Measurements from ENCODE around the gene SH3BGR.
A peak's percentile ranks its signal among the peaks of the same experiment; 100 is the strongest.

Gene SH3BGR

GRCh38 chr21:39447264-39447663, 4.5 kb upstream of the SH3BGR start:
- TF ChIP-seq, protein P1, sequence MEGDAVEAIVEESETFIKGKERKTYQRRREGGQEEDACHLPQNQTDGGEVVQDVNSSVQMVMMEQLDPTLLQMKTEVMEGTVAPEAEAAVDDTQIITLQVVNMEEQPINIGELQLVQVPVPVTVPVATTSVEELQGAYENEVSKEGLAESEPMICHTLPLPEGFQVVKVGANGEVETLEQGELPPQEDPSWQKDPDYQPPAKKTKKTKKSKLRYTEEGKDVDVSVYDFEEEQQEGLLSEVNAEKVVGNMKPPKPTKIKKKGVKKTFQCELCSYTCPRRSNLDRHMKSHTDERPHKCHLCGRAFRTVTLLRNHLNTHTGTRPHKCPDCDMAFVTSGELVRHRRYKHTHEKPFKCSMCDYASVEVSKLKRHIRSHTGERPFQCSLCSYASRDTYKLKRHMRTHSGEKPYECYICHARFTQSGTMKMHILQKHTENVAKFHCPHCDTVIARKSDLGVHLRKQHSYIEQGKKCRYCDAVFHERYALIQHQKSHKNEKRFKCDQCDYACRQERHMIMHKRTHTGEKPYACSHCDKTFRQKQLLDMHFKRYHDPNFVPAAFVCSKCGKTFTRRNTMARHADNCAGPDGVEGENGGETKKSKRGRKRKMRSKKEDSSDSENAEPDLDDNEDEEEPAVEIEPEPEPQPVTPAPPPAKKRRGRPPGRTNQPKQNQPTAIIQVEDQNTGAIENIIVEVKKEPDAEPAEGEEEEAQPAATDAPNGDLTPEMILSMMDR (IDR thresholded peaks at IDR 0.05; ENCODE audit: insufficient read depth, low read depth, low read length, missing control alignments), result no peak
- H3K4me3 ChIP-seq (ENCODE audit: low read length), result no peak overlapping the region
- DNase-seq (ENCODE audit: low read depth), result no peak

DNA sequence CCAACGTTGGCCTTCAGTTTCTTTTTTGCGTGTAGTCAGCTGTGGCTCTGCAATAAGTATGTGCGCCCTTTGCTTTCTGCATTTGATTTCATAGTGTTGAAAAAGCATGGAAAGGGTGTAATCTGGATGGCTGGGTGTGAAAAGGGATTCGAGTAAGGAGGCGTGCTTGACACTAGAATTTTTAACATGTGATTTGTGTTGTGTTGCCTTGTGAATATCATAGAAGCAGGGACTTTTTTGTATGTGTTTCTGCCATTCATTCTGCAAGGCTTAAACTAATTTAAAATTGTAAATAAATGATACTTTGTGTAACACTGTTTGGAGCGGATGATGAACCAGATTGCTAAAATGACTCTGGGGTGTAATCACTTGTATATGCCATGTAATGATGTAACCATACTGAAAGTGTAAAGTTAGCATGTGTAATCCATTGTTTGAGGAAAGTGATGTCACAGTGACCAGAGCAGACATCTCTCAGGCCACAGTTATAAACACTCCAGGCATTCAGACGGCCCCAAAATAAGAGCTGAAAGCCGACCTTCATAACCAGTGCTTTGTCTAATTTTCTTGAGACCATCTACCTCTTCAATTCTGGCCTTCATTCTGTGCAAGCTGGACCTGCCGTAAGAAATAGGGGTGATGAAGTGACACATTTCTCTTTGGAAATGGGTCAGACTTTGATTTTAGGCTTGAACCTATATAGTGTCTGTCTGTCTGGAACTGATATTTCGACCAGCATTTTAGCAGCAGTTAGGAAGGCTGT, 618 bp downstream of the SH3BGR start:
- H3K4me3 ChIP-seq (ENCODE audit: low read length), result no peak overlapping the region
- DNase-seq (ENCODE audit: low read depth), result peak; percentile 14
- TF ChIP-seq, protein P1 (IDR thresholded peaks at IDR 0.05; ENCODE audit: insufficient read depth, low read depth, low read length, missing control alignments), result no peak

DNA sequence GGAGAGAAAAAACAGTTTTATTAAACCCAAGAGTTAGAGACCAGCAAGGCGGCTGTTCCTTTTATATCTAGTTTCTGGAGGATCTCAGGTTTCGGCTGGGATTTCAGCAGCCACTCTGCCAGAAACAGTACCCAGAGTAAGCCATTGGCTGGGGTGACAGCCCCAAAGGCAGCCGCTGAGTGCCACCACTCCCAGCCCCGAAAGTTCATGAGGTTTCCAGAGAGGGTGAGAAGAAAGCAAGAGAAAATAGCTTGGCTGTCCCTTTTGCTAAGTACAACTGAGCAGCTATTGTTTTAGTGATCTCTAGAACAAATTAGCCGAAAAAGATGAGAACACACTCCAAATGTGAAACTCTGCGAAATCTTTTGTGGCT, 1.2 kb downstream of the SH3BGR start:
- no peak overlapping the region for H3K4me3 ChIP-seq (ENCODE audit: low read length)
- TF ChIP-seq, protein P1 (IDR thresholded peaks at IDR 0.05; ENCODE audit: insufficient read depth, low read depth, low read length, missing control alignments), result no peak
- no peak for DNase-seq (ENCODE audit: low read depth)

DNA sequence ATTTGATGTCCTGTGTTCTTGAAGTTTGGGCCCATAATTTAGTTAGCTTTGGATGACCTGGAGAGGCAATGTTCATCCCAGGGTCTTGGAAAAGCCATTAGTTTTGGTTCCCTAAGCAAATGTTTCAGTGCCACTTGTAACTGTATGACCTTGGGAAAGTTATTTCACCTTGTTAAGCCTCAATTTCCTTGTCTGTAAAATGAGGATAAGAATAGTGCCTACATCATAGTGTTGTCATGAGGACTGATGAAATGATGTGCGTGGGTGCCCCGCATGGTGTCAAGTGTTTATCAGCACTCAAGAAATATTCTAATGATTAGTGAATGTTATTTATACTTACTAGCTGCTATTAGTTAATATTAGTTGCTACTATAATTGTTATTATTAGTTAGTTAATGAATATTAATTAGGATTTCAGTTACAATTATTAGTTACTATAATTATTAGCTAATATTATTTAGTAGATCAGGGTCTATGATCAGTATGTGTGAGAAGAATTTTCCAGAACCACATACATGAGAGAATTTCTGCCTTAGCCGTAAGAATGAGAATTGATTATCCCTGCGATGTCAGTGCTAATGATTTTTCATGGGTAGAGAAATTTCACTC, 1.9 kb downstream of the SH3BGR start:
- TF ChIP-seq, protein P1 (IDR thresholded peaks at IDR 0.05; ENCODE audit: insufficient read depth, low read depth, low read length, missing control alignments), result no peak
- no peak for DNase-seq (ENCODE audit: low read depth)

GRCh38 chr21:39454949-39455668, 3.3 kb downstream of the SH3BGR start:
- TF ChIP-seq, protein P1 (IDR thresholded peaks at IDR 0.05; ENCODE audit: insufficient read depth, low read depth, low read length, missing control alignments), result no peak
- no peak for DNase-seq (ENCODE audit: low read depth)
- H3K4me3 ChIP-seq (ENCODE audit: low read length), result no peak overlapping the region

More for the DNA sequence above, 1.9 kb downstream of the SH3BGR start:
- no peak overlapping the region for H3K4me3 ChIP-seq (ENCODE audit: low read length)

DNA sequence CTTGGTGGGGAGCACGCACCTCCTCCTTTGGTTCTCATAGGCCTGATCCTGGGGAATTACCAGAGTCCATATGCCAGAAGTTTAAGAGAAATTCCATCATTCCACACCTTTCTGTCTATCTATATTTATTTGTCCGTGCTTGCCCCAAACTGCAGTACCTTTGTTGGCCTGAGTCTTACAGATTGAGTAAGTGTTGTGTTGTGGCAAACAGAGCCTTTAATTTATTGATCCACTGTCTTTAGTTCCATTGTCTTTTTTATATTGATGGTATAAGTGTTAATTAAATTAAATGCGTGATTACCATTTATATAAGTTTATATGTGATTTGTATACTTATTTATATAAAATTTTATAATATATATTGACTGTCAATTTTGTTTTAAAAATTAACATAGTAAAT, 4.9 kb downstream of the SH3BGR start:
- TF ChIP-seq, protein P1 (IDR thresholded peaks at IDR 0.05; ENCODE audit: insufficient read depth, low read depth, low read length, missing control alignments), result peak; percentile 52
- DNase-seq (ENCODE audit: low read depth), result peak; percentile 24
- no peak overlapping the region for H3K4me3 ChIP-seq (ENCODE audit: low read length)
